Left kidney (tissue), 2 donors: ENCODE results near the gene CRACR2A. TPM values are rescaled to one million over a fixed set of nuclear protein-coding genes. Genes with fewer than 3 reads are reported as not detected.

ENCODE experiments used
- DNase-seq: peaks from one replicate; pipeline ENCODE4 v3.0.0-alpha.2; 2013
- polyA plus RNA-seq: library from polyadenylated mRNA; unstranded; fragments of 120-200 nt; gene quantifications from one replicate; pipeline ENCODE4 v1.2.1, GENCODE V29; 2013; ENCODE audit not compliant: insufficient read length

Gene CRACR2A
- polyA plus RNA-seq, 1 donor = 2.0 TPM

GRCh38 chr12:3646561-3647241, 106.2 kb downstream of the CRACR2A start:
- DNase-seq = no peak

DNA sequence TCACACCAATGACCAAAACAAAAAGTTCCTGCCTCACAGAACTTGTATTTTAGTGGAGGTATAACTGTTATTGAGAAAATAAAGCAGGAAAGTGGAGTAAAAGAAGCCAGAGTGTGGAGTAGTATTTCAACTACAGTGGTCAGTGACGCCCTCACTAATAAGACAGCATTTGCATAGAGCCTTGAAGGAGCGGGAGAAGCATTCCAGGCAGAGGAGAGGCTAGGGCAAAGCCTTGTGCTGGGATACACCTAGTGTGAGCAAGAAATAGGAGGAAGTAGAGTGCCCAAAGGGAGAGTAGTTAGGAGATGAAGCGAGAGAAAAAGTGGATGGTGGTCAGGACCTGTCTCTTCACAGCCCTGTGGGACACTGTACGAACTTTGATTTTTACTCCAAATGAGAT, 107.8 kb downstream of the CRACR2A start:
- DNase-seq = no peak

- DNase-seq = no peak
These were observed 108.8 kb downstream of the CRACR2A start for GRCh38 chr12:3644104-3644503.

GRCh38 chr12:3641428-3642018, 111.4 kb downstream of the CRACR2A start:
- DNase-seq = no peak

DNA sequence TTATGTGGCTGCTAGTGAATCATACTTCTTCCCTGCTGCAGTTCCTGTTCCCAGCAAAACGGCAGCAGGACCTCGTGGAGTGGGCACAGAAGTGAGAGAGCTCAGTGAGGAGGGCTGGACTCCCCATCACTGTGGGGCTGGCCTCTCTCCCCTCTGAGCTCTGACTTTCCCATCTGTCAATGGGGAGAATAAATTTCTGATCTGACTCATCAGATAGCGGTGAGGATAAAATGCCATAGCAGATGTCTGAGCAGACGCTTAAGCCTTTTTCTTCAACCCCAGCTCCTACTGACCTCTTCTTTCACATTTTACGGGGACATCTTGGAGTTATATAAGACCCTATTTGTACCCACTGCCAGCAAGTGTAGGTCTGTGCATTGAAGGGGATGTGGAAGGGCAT, 116.6 kb downstream of the CRACR2A start:
- no peak for DNase-seq

- no peak for DNase-seq
These were observed 118.6 kb downstream of the CRACR2A start for GRCh38 chr12:3634348-3634747.

DNA sequence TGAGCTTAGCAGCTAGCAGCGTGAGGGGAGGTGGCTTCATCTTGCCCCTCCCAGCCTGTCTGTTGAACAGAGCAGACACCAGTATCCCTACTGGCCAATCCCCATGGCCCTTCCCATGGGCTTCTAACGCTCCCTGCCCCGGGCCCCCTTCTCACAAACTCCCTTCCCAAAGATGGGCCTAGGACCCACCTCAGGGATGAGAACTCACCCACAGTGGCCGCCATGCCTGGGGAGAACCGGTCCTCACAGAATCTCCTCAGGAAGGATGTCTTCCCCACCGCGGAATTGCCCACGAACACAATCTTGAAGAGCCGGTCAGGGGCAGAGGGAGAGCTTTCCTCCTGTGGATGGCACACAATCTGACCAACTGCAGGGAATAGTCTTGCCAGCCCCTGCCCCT, 119.5 kb downstream of the CRACR2A start:
- no peak for DNase-seq

- DNase-seq = no peak
These were observed 120.2 kb downstream of the CRACR2A start for GRCh38 chr12:3632754-3633153.

DNA sequence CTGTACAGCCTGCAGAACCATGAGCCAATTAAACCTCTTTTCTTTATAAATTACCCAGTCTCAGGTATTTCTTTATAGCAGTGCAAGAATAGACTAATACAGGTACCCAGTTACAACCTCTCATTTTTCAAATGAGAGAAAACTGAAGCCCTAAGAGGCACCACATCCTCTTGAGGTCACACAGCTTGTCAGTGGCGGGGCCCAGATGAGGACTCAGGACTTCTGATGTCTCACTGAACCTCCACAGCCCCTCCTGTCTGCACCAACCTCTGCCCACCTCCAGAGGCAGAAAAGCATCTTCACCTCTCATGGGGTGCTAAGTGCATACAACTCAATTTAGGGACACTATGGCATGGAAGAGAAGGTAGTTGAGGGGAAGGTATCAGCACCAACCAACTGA, 120.7 kb downstream of the CRACR2A start:
- DNase-seq = no peak

GRCh38 chr12:3631759-3632158, 121.2 kb downstream of the CRACR2A start:
- no peak for DNase-seq

DNA sequence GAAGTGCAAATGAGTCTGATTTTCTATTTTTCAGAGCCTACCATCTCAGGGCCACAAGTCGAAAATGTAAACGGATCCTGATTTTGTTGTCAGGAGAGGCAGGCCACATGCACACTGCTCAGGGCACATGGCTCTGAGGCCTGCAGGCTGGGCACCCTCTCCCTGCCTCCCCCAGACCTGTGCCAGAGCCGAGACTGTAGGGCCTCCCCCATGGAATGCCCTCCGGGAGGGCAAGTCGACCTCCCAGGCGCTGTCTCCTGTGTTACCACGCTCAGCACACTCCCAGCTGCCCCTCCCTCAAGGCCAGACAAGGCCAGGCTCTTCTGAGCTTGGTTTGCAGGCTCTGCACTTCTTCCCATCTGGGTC, 121.7 kb downstream of the CRACR2A start:
- DNase-seq = no peak

- no peak for DNase-seq
These were observed 122.2 kb downstream of the CRACR2A start for GRCh38 chr12:3630621-3631271.

DNA sequence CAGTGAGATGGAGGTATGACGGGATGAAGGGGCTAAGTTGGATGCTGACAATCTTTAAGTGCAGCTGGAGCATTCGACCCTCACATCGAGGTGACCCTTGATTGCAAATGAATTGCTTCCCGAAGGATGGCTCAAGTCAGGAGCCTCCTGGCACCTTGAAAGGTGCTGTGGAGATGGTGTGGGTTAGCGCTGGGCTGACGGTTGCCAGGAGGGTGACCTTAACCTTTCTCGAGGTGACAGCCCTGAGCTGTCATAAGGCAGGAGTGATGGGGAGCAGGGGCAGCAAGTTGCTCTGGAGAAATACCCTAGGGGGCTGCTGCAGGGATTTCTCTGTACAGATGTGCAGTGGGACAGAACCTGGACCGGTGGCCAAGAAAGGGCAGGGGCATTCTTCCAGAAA, 122.8 kb downstream of the CRACR2A start:
- DNase-seq = no peak

- no peak for DNase-seq
These were observed 123.7 kb downstream of the CRACR2A start for GRCh38 chr12:3629057-3629830.

GRCh38 chr12:3628629-3629028, 124.3 kb downstream of the CRACR2A start:
- no peak for DNase-seq

GRCh38 chr12:3627336-3627735, 125.6 kb downstream of the CRACR2A start:
- no peak for DNase-seq

DNA sequence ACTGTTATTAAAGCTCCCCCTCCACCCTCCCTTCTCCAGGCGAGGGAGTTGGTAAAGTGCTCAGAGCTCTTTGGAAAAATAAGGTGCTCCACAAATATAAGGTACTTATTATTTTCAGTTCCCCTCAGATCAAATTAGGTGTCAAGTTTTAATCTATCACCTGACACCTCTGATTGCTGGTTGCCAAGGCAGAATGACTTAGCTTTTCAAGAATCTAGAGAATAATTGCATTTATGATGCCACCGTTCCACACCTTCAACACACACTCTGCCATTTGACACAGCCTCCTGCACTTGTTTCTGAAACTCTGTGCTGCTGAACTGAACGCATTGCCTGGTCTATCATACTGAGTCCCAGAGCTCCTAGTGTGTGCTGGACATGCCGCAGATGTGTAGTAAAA, 128.6 kb downstream of the CRACR2A start:
- DNase-seq = no peak

DNA sequence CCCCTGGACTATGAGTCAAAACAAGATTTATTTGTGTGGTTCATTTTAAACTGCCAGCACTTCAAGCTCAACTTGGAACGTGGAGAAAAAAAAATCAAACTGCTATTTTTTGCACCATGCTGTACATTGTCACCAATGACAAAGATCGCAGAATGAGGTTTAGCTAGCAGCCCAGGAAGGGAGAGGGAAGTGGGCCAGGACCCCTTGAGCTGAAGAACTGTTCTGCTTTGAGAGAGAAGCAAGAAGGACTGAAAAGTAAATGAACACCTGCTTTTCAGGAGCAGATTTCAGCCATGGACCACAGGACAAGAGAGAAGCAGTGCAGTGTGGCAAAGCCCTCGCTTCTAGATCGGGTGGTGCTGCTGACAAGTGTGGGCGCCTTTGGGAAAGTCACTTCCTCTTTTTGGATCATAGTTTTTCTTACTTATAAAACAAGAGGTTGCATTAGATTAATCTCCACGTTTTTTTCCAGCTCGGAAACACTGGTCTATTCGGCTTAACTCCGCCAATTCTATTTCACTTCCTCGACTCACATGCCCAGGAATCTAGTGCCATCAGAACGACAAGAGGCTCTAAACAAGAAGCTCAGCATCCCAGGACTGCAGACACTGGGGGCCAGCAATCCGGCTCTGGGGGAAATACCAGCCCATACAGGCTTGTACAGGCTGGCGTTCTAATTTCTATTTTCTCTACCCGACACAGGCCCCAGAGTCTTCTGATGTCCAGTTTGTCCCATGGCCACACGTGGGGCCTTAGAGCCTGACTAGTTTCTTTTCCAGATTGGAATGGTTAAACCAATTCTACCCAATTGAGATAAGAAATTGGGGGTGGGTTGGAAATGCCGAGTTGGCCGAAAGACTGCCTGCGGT, 129.9 kb downstream of the CRACR2A start:
- no peak for DNase-seq

GRCh38 chr12:3622021-3622821, 130.7 kb downstream of the CRACR2A start:
- no peak for DNase-seq

DNA sequence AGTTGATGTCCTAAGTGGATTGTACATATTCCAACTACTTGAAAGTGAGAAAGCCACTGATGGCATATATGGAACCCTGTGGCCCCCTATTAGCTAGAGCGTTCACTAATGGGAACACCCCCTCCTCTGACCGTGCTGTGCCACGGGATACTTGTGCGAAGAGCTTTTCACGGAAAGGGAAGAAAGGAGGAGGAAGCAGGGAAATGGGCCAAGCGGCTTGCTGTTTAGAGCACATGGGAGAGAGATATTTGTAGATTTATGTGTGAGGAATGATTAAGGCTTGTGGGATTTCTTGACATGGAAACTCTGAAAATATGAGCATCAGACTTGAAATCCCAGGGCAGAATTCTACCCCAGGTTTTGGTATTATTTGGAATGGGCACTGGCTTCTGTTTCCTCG, 132.1 kb downstream of the CRACR2A start:
- no peak for DNase-seq

GRCh38 chr12:3617565-3617964, 135.3 kb downstream of the CRACR2A start:
- DNase-seq = no peak
